HCT116 (cell line): ENCODE results near the gene CCDC158.

ENCODE experiments used
- CTCF ChIP-seq, 3 experiments: fragments of 200-600 bp in 1 of 3; sonication (generic) in 1 of 3; IDR thresholded peaks in 2 of 3; conservative IDR thresholded peaks in 1 of 3; 2 replicates each; pipeline ENCODE4 v1.5.1; 2012 to 2017; ENCODE audit warnings: low read depth in 2 of 3, low read length in 2 of 3, antibody characterized with exemption in 1 of 3, borderline replicate concordance in 1 of 3, control low read depth in 1 of 3, mild to moderate bottlenecking in 1 of 3, mixed read lengths in 1 of 3, mixed run types in 1 of 3, moderate library complexity in 1 of 3; ENCODE audit not compliant: insufficient read depth in 1 of 3
- EZH2phosphoT487 ChIP-seq: fragments of 200-600 bp; IDR thresholded peaks from 2 replicates; pipeline ENCODE4 v1.6.1; 2018; ENCODE audit warnings: antibody characterized with exemption, borderline replicate concordance
- MAX ChIP-seq: IDR thresholded peaks from 2 replicates; pipeline ENCODE4 v1.6.1; 2012
- POLR2A ChIP-seq: IDR thresholded peaks from 2 replicates; pipeline ENCODE4 v1.7.0; 2011; ENCODE audit warnings: borderline replicate concordance; ENCODE audit not compliant: insufficient read depth, insufficient read length; ENCODE audit errors: extremely low read depth
- POLR2AphosphoS5 ChIP-seq: IDR thresholded peaks from 2 replicates; pipeline ENCODE4 v1.6.1; 2011; ENCODE audit warnings: mild to moderate bottlenecking, low read depth, low read length, moderate library complexity
- SP1 ChIP-seq: IDR thresholded peaks from 2 replicates; pipeline ENCODE4 v1.6.1; 2012; ENCODE audit warnings: low read depth
- ZFX ChIP-seq: fragments of 450-650 bp; IDR thresholded peaks from 2 replicates; pipeline ENCODE4 v1.6.1; 2017

GRCh38 chr4:76354517-76355473 lies 66.1 kb downstream of the CCDC158 start:
- no peak for TF ChIP-seq CTCF (IDR thresholded peaks at IDR 0.05 in 2 of 3, conservative IDR thresholded peaks at IDR 0.05 in 1 of 3; ENCODE audit: borderline replicate concordance in 1 of 3, insufficient read depth in 1 of 3, low read depth in 2 of 3, low read length in 2 of 3)
- TF ChIP-seq MAX, result no peak
- no peak for TF ChIP-seq POLR2AphosphoS5
- TF ChIP-seq POLR2A, result no peak
- TF ChIP-seq ZFX, result no peak
- TF ChIP-seq SP1, result no peak
- TF ChIP-seq EZH2phosphoT487, result no peak
